Measurements from ENCODE around the gene CNTNAP2. TPM values are rescaled to one million over a fixed set of nuclear protein-coding genes. Genes with fewer than 3 reads are reported as not detected.

CNTNAP2 gene
- total RNA-seq, 1 experiment from 2014 or later, result 64.5 TPM

DNA sequence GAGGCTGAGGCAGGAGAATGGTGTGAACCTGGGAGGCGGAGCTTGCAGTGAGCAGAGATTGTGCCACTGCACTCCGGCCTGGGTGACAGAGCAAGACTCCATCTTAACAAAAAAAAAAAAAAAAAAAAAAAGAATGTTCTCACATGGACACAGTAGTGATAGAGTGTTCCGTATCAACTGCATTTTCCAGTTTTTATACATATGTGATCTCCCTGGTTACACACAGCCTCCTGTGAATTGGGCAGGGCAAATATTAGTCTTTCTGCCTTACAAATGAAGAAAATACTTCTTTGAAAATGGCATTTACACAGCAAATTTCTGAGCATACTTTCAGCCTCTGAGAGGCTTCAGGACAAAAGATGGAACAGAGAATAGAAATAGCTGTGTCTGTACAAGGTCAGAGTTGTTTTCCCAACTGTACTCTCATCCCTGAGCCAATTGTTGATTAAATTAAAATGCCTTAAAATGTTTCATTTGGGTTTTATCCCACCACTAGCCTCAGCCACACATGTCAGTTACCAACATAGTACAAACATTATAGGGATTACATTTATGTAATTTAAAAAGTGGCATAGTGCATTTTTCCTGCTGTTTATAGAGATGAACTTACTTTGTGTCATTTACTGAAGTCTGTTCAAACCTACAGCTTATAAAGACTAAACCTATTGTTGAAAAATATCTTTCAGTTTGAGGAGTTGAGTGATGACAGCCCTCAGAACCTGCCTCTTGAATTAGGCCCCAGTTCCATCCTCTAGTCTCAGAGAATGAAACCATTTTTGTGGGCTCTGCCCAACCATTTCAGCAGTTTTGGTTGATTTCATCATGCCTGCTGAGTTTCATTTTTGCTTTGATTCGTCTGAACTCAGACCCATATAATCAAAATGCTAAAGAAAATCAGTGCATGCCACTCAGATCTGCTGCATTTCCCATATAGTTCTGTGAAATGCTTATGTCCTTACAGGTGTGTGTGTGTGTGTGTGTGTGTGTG lies 1864.5 kb downstream of the CNTNAP2 start:
- H3K23ac ChIP-seq (ENCODE audit: insufficient read length, low read depth, low read length), result no peak overlapping the region
- H3K4me2 ChIP-seq (ENCODE audit: insufficient read depth, insufficient read length, low read length), result no peak overlapping the region
- H3K27me3 ChIP-seq (ENCODE audit: insufficient read depth, low read length), result no peaks in the 10 kb centered on the region
- H2BK5ac ChIP-seq (ENCODE audit: insufficient read length, low read length), result no peak overlapping the region
- Mint-ChIP-seq H3K27ac (no peak overlapping the region), H3K4me1 (peaks cover 33 to 34% of the 10 kb centered on the region in 2 experiments), H3K36me3 (ENCODE audit: insufficient read depth in 1 of 3, low read depth in 3 of 3) (peaks cover 6 to 11% (median 8%) of the 10 kb centered on the region in 3 experiments; a peak in 6 of 7 replicates), H3K4me3 (no peak overlapping the region), H3K9me3 (peaks cover 8 to 13% of the 10 kb centered on the region in 2 experiments; a peak in 4 of 5 replicates), H3K27me3 (ENCODE audit: low read depth) (peaks cover 2% of the 10 kb centered on the region)
- H3K56ac ChIP-seq (ENCODE audit: insufficient read length, low read depth, low read length), result no peak overlapping the region
- H2BK120ac ChIP-seq (ENCODE audit: low read depth, low read length, poor library complexity, severe bottlenecking), result no peak overlapping the region
- no peaks in the 10 kb centered on the region for H3K4me1 ChIP-seq (ENCODE audit: insufficient read depth, low read length)
- H4K8ac ChIP-seq (replicated peaks; ENCODE audit: insufficient read length, low read depth, low read length), result no peak overlapping the region
- H3K14ac ChIP-seq (ENCODE audit: insufficient read depth, low read length), result no peak overlapping the region
- H3K27ac ChIP-seq (ENCODE audit: insufficient read length, low read depth, low read length), result no peak overlapping the region
- H2BK12ac ChIP-seq (ENCODE audit: insufficient read length, low read depth, low read length), result no peak overlapping the region
- no peak overlapping the region for H2AK5ac ChIP-seq (ENCODE audit: insufficient read length, low read length)
- DNase-seq, result no peak
- H2BK20ac ChIP-seq (ENCODE audit: low read depth, low read length, poor library complexity, severe bottlenecking), result no peak overlapping the region
- H3K79me2 ChIP-seq (ENCODE audit: insufficient read depth, low read length), result no peaks in the 10 kb centered on the region
- no peak overlapping the region for H2AFZ ChIP-seq (ENCODE audit: low read length)
- no peaks in the 10 kb centered on the region for H4K20me1 ChIP-seq (ENCODE audit: control insufficient read depth, insufficient read depth, insufficient read length)
- no peaks in the 10 kb centered on the region for H3K79me1 ChIP-seq (ENCODE audit: insufficient read depth, low read depth, low read length, poor library complexity, severe bottlenecking)
- WGBS (ENCODE audit: extremely low coverage, insufficient read length, low lambda C conversion rate), result no CpG with 5 or more reads among the region's 4 CpGs
- H3K9ac ChIP-seq (ENCODE audit: extremely low read depth, insufficient read length, low read length), result no peak overlapping the region
- H3T11ph ChIP-seq (ENCODE audit: low read length), result no peak overlapping the region
- H4K91ac ChIP-seq (ENCODE audit: insufficient read length, low read depth, low read length), result no peak overlapping the region
- no peak overlapping the region for H4K5ac ChIP-seq (ENCODE audit: insufficient read length, low read depth, low read length)
- no peak overlapping the region for H3K18ac ChIP-seq (ENCODE audit: insufficient read length, low read depth, low read length)
- no peak overlapping the region for H3K4ac ChIP-seq (ENCODE audit: low read depth, low read length)
- no peaks in the 10 kb centered on the region for H3K23me2 ChIP-seq (ENCODE audit: insufficient read length, low read depth, low read length, poor library complexity, severe bottlenecking)
- H3K9me3 ChIP-seq (ENCODE audit: control insufficient read depth, low read depth, low read length), result no peaks in the 10 kb centered on the region
- TF ChIP-seq, protein P1, sequence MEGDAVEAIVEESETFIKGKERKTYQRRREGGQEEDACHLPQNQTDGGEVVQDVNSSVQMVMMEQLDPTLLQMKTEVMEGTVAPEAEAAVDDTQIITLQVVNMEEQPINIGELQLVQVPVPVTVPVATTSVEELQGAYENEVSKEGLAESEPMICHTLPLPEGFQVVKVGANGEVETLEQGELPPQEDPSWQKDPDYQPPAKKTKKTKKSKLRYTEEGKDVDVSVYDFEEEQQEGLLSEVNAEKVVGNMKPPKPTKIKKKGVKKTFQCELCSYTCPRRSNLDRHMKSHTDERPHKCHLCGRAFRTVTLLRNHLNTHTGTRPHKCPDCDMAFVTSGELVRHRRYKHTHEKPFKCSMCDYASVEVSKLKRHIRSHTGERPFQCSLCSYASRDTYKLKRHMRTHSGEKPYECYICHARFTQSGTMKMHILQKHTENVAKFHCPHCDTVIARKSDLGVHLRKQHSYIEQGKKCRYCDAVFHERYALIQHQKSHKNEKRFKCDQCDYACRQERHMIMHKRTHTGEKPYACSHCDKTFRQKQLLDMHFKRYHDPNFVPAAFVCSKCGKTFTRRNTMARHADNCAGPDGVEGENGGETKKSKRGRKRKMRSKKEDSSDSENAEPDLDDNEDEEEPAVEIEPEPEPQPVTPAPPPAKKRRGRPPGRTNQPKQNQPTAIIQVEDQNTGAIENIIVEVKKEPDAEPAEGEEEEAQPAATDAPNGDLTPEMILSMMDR (conservative IDR thresholded peaks at IDR 0.05), result no peak
- no peak overlapping the region for H2BK15ac ChIP-seq (ENCODE audit: low read depth, low read length)
